GM19455 (cell line): ENCODE data around the gene UVSSA.

Experiments used
- ATAC-seq: cut with Tn5 transposase; IDR thresholded peaks from one replicate; pipeline ENCODE4 v1.9.1; 2021; ENCODE audit not compliant: unreplicated experiment

UVSSA gene

GRCh38 chr4:1346781-1347409 is at the start of gene UVSSA:
TSS of gene UVSSA (plus strand) at chr4:1347208. CDS start at chr4:1348092, 884 bp downstream.
- peak; percentile 89 for ATAC-seq

GRCh38 chr4:1297456-1298325 is 49.3 kb upstream of the UVSSA start:
- ATAC-seq = no peak

GRCh38 chr4:1298461-1298860 is 48.5 kb upstream of the UVSSA start:
- ATAC-seq = no peak

GRCh38 chr4:1299301-1299860 is 47.6 kb upstream of the UVSSA start:
- no peak for ATAC-seq

- no peak for ATAC-seq
Observed at GRCh38 chr4:1300466-1301455, 46.2 kb upstream of the UVSSA start.

GRCh38 chr4:1302159-1302558 is 44.8 kb upstream of the UVSSA start:
- no peak for ATAC-seq

- no peak for ATAC-seq
Observed at GRCh38 chr4:1305261-1305711, 41.7 kb upstream of the UVSSA start.

GRCh38 chr4:1305781-1306455 is 41.1 kb upstream of the UVSSA start:
- ATAC-seq = no peak

GRCh38 chr4:1307951-1308735 is 38.9 kb upstream of the UVSSA start:
- no peak for ATAC-seq

GRCh38 chr4:1309261-1310010 is 37.6 kb upstream of the UVSSA start:
- no peak for ATAC-seq

GRCh38 chr4:1310031-1310795 is 36.8 kb upstream of the UVSSA start:
- ATAC-seq = no peak

- no peak for ATAC-seq
Observed at GRCh38 chr4:1310796-1311631, 36.0 kb upstream of the UVSSA start.

GRCh38 chr4:1312821-1313640 is 34.0 kb upstream of the UVSSA start:
- no peak for ATAC-seq

GRCh38 chr4:1315306-1315705 is 31.7 kb upstream of the UVSSA start:
- no peak for ATAC-seq

GRCh38 chr4:1315836-1316536 is 31.0 kb upstream of the UVSSA start:
- no peak for ATAC-seq
